ENCODE data around the gene SSMEM1.
"Not testable (repeated sequence)": the region's sequence is repeated elsewhere in the genome, so short reads cannot be mapped to it uniquely, and the experiment has no call there.

The SSMEM1 gene

DNA sequence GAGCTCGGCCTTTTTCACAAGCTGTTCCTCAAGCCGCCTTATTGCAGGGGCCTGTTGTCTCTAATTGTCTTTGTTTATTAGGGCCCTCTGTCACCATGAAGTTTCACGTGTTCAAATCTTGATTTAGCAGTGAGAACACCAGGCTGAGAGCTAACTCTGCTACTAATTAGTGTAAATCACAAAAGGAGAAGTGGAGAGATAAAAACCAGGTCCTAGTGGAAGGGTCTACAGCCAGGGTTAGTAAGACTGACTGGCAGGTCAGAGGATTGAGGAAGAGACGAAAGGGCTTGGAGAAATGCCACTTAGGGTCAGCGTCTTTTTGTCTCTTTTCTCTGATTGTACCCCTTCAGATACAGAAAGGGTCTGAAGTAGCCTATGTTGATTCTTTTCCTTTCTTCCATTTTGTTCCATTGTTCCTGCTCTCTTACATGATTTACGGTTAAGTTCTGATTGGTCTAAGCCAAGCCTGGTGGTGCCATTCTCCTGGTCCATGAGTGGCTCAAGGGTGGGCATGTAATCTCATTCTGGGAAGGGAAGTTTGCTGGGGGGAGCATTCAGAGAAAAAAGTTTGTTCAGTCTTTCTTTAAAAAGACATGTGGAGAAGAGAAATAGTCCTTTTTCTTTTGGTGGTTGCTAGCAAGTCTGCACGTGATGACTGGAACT, 21.3 kb downstream of the SSMEM1 start:
- H3K9me3 ChIP-seq (ENCODE audit: low read depth, low read length): no peaks in the 10 kb centered on the region
- no peak overlapping the region for H3K4me3 ChIP-seq
- H3K27ac ChIP-seq: no peak overlapping the region
- TF ChIP-seq FOXP2 (optimal IDR thresholded peaks at IDR 0.05; ENCODE audit: control extremely low read depth, extremely low read length, insufficient read depth): no peak
- TF ChIP-seq EZH2 (IDR thresholded peaks at IDR 0.05): no peak
- TF ChIP-seq POLR2AphosphoS5 (IDR thresholded peaks at IDR 0.05; ENCODE audit: borderline replicate concordance, low read depth, low read length): no peak
- no peak for DNase-seq (ENCODE audit: low read depth, low spot score)
- no peaks in the 10 kb centered on the region for H3K36me3 ChIP-seq (ENCODE audit: insufficient read depth, low read length)
- H3K9ac ChIP-seq (ENCODE audit: insufficient read length): no peak overlapping the region

DNA sequence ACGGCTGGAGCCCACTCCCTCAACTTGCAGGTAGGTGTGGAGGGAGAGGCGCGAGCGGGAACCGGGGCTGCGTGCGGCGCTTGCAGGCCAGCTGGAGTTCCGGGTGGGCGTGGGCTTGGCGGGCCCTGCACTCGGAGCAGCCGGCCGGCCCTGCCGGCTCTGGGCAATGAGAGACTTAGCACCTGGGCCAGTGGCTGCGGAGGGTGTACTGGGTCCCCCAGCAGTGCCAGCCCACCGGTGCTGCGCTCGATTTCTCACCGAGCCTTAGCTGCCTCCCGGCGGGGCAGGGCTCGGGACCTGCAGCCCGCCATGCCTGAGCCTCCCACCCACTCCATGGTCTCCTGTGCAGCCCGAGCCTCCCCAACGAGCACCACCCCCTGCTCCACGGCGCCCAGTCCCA, 22.3 kb downstream of the SSMEM1 start:
- H3K36me3 ChIP-seq (ENCODE audit: insufficient read depth, low read length); H3K9ac ChIP-seq (ENCODE audit: insufficient read length); H3K9me3 ChIP-seq (ENCODE audit: low read depth, low read length); DNase-seq (ENCODE audit: low read depth, low spot score); H3K27ac ChIP-seq; H3K4me3 ChIP-seq: not testable (repeated sequence)

DNA sequence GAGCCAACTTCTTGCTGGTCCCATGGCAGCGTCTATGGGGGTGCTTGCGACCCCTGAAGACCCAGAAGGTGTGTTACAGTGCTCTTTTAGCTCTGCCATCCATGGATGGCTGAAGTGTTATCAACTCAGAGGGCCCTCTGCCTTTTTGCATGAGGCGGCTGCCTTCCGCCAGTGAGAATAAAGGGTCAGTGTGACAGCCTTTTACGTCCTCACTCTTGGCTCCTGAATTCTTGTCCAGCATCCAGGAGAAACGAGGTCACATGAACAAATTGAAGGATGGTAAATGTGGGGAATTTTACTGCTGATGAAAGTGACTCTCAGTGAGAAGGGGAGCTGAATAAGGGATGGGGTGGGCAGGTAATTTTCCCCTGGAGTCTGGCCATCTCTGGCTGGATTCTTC, 24.1 kb downstream of the SSMEM1 start:
- Histone ChIP-seq H3K4me3 (no peak overlapping the region), H3K9ac (ENCODE audit: insufficient read length) (no peak overlapping the region), H3K9me3 (ENCODE audit: low read depth, low read length) (no peaks in the 10 kb centered on the region), H3K27ac (no peak overlapping the region), H3K36me3 (ENCODE audit: insufficient read depth, low read length) (no peaks in the 10 kb centered on the region)
- TF ChIP-seq FOXP2 (optimal IDR thresholded peaks at IDR 0.05; ENCODE audit: control extremely low read depth, extremely low read length, insufficient read depth) (no peak), POLR2AphosphoS5 (IDR thresholded peaks at IDR 0.05; ENCODE audit: borderline replicate concordance, low read depth, low read length) (no peak)
- no peak for DNase-seq (ENCODE audit: low read depth, low spot score)

DNA sequence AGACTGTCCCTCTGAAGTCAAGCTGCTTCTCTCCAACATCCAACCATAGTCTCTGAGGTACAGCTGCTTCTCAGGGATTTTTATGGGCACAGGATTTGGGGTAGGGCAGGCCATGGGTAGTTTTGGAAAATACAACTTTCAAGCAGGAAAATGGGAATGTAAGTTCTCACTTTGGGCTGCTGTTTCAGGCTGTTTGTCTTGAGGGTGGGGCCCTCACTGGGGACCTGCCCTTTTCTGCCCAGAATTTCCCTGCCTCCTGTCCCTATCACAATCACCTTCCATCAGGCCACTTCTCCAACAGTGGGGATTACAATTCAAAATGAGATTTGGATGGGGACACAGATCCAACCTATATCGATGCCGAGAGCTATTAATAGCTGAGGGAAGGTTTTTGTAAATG, 24.5 kb downstream of the SSMEM1 start:
- Histone ChIP-seq H3K27ac (no peak overlapping the region), H3K9ac (ENCODE audit: insufficient read length) (no peak overlapping the region), H3K36me3 (ENCODE audit: insufficient read depth, low read length) (no peaks in the 10 kb centered on the region), H3K4me3 (no peak overlapping the region), H3K9me3 (ENCODE audit: low read depth, low read length) (no peaks in the 10 kb centered on the region)
- DNase-seq (ENCODE audit: low read depth, low spot score): no peak
- TF ChIP-seq EZH2 (IDR thresholded peaks at IDR 0.05): no peak
- no peak for TF ChIP-seq POLR2AphosphoS5 (IDR thresholded peaks at IDR 0.05; ENCODE audit: borderline replicate concordance, low read depth, low read length)
- TF ChIP-seq FOXP2 (optimal IDR thresholded peaks at IDR 0.05; ENCODE audit: control extremely low read depth, extremely low read length, insufficient read depth): no peak

DNA sequence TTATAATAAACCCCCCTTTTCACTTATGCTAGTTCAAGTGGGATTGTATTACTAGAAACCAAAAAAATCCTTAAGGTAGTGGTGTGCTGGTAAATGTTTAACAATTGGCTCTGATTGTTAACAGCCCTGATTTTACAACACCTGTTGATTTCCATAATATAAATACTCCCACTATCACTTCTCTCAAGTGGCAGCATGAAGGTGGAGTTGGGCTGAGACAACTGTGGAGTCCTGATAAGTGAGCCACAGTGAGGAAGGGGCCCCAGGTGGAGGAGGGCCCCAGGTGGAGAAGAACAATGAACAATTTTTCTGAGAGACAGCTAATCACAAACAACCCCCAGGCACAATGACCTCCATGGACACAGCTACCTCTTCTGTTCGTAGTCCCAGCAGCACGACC, 26.4 kb downstream of the SSMEM1 start:
- Histone ChIP-seq H3K9ac (ENCODE audit: insufficient read length) (no peak overlapping the region), H3K9me3 (ENCODE audit: low read depth, low read length) (no peaks in the 10 kb centered on the region), H3K36me3 (ENCODE audit: insufficient read depth, low read length) (no peaks in the 10 kb centered on the region), H3K27ac (no peak overlapping the region), H3K4me3 (no peak overlapping the region)
- TF ChIP-seq EZH2 (IDR thresholded peaks at IDR 0.05): no peak
- no peak for TF ChIP-seq POLR2AphosphoS5 (IDR thresholded peaks at IDR 0.05; ENCODE audit: borderline replicate concordance, low read depth, low read length)
- TF ChIP-seq FOXP2 (optimal IDR thresholded peaks at IDR 0.05; ENCODE audit: control extremely low read depth, extremely low read length, insufficient read depth): no peak
- DNase-seq (ENCODE audit: low read depth, low spot score): no peak

DNA sequence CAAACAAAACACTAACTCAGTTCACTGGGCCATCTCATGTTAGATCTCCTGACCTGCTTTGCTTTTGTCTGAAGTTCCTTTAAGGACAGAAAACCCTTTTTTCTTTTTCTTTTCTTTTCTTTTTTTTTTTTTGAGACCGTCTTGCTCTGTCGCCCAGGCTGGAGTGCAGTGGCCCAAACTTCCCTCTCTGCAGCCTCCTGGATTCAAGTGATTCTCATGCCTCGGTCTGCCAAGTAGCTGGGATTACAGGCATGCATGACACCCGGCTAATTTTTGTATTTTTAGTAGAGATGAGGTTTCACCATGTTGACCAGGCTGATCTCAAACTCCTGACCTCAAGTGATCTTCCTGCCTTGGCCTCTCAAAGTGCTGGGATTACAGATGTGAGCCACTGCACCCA, 28.7 kb downstream of the SSMEM1 start:
- not testable (repeated sequence) for H3K27ac ChIP-seq; H3K36me3 ChIP-seq (ENCODE audit: insufficient read depth, low read length); H3K4me3 ChIP-seq; DNase-seq (ENCODE audit: low read depth, low spot score); H3K9ac ChIP-seq (ENCODE audit: insufficient read length); H3K9me3 ChIP-seq (ENCODE audit: low read depth, low read length)

DNA sequence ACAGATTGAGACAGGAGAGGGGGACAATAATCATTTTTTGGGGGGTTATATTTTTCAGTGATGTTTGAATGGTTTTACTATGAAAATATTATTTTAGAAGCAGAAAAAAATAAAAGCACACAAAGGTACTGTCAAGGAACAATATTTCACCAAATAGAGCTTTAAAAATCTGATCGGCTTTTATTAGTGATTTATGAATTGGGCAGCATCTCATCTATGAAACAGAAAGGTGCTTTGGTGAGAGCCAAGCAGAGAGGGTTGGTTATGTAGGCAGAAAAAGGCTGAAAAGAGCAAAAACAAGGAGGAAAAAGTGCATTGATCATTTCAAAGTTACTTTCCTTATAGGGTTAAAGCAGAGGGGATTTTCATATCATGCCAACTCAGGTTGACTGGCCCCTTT, 32.6 kb downstream of the SSMEM1 start:
- no peaks in the 10 kb centered on the region for H3K36me3 ChIP-seq (ENCODE audit: insufficient read depth, low read length)
- no peaks in the 10 kb centered on the region for H3K9me3 ChIP-seq (ENCODE audit: low read depth, low read length)
- no peak overlapping the region for H3K9ac ChIP-seq (ENCODE audit: insufficient read length)
- TF ChIP-seq EZH2 (IDR thresholded peaks at IDR 0.05): no peak
- no peak for TF ChIP-seq FOXP2 (optimal IDR thresholded peaks at IDR 0.05; ENCODE audit: control extremely low read depth, extremely low read length, insufficient read depth)
- no peak for TF ChIP-seq POLR2AphosphoS5 (IDR thresholded peaks at IDR 0.05; ENCODE audit: borderline replicate concordance, low read depth, low read length)
- no peak overlapping the region for H3K27ac ChIP-seq
- DNase-seq (ENCODE audit: low read depth, low spot score): no peak
- H3K4me3 ChIP-seq: no peak overlapping the region

DNA sequence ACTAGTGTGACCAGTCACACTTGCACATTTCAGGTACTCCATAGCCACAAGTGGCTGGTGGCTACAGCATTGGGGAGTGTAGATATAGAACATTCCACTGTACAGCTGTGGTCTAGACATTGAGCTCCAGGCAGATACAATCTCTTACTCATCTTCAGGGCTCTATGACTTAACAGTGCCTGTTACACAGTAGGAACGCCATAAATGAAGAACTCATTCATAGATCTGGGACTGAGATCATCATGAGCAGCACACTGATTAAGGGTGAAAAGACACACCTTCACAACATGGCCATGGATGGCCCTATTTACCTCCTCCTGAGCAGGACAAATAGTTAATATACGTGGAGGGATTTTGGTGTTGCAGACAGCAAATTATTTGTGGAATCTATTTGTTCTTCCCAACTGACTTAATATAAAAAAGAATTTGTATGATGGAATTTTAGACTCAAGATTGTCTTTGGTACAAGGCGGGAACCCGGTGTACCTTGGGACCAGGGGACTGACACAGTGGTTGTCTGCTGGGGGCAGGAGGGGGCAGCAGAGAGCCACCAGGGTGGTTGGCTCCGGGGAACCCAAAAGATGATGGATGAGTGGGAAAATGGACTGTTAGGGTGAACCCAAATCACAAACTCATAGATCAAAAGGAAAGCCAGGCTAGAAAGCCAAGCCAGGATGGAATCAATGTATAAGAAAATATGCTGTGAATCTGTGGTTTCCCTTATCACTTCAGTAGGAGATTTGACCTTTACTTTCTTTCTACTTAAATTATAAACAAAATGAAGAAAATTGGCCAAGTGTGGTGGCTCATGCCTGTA, 34.7 kb downstream of the SSMEM1 start:
- Histone ChIP-seq H3K9ac (ENCODE audit: insufficient read length) (no peak overlapping the region), H3K27ac (no peak overlapping the region), H3K4me3 (no peak overlapping the region), H3K36me3 (ENCODE audit: insufficient read depth, low read length) (no peaks in the 10 kb centered on the region), H3K9me3 (ENCODE audit: low read depth, low read length) (no peaks in the 10 kb centered on the region)
- TF ChIP-seq POLR2AphosphoS5 (IDR thresholded peaks at IDR 0.05; ENCODE audit: borderline replicate concordance, low read depth, low read length): no peak
- no peak for TF ChIP-seq EZH2 (IDR thresholded peaks at IDR 0.05)
- TF ChIP-seq FOXP2 (optimal IDR thresholded peaks at IDR 0.05; ENCODE audit: control extremely low read depth, extremely low read length, insufficient read depth): no peak
- DNase-seq (ENCODE audit: low read depth, low spot score): no peak

DNA sequence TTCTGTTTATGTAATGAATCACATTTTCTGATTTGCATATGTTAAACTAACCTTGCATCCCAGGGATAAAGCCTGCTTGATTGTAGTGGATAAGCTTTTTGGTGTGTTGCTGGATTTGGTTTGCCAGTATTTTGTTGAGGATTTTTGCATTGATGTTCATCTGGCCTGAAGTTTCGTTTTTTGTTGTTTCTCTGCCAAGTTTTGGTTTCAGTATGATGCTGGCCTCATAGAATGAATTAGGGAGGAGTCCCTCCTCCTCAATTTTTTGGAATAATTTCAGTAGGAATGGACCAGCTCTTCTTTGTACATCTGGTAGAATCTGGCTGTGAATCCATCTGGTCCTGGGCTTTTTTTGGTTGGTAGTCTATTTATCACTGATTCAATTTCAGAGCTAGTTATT, 35.8 kb downstream of the SSMEM1 start:
- H3K9ac ChIP-seq (ENCODE audit: insufficient read length); H3K4me3 ChIP-seq; DNase-seq (ENCODE audit: low read depth, low spot score); H3K9me3 ChIP-seq (ENCODE audit: low read depth, low read length); H3K27ac ChIP-seq; H3K36me3 ChIP-seq (ENCODE audit: insufficient read depth, low read length): not testable (repeated sequence)

DNA sequence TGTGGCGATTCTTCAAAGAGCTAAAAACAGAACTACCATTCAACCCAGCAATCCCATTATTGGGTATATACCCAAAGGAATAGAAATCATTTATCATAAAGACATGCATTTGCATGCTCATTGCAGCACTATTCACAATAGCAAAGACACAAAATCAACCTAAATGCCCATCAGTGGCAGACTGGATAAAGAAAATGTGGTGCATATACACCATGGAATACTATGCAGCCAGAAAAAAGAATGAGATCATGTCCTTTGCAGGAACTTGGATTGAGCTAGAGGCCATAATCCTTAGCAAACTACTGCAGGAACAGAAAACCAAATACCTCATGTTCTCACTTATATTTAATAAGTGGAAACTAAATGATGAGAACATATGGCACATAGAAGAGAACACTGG, 38.8 kb downstream of the SSMEM1 start:
- H3K4me3 ChIP-seq; H3K36me3 ChIP-seq (ENCODE audit: insufficient read depth, low read length); H3K27ac ChIP-seq; H3K9ac ChIP-seq (ENCODE audit: insufficient read length); H3K9me3 ChIP-seq (ENCODE audit: low read depth, low read length); DNase-seq (ENCODE audit: low read depth, low spot score): not testable (repeated sequence)

DNA sequence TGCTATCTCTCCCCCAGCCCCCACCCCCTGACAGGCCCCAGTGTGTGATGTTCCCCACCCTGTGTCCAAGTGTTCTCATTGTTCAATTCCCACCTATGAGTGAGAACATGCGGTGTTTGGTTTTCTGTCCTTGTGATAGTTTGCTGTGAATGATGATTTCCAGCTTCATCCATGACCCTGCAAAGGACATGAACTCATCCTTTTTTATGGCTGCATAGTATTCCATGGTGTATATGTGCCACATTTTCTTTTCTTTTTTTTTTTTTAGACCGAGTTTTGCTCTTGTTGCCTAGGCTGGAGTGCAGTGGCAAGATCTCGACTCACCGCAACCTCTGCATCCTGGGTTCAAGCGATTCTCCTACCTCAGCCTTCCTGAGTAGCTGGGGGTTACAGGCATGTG, 41.2 kb downstream of the SSMEM1 start:
- not testable (repeated sequence) for H3K4me3 ChIP-seq; H3K36me3 ChIP-seq (ENCODE audit: insufficient read depth, low read length); H3K27ac ChIP-seq; H3K9me3 ChIP-seq (ENCODE audit: low read depth, low read length); DNase-seq (ENCODE audit: low read depth, low spot score); H3K9ac ChIP-seq (ENCODE audit: insufficient read length)

DNA sequence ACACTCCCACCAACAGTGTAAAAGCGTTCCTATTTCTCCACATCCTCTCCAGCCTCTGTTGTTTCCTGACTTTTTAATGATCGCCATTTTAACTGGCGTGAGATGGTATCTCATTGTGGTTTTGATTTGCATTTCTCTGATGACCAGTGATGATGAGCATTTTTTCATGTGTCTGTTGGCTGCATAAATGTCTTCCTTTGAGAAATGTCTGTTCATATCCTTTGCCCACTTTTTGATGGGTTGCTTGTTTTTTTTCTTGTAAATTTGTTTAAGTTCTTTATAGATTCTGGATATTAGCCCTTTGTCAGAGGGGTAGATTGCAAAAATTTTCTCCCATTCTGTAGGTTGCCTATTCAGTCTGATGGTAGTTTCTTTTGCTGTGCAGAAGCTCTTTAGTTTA, 42.0 kb downstream of the SSMEM1 start:
- not testable (repeated sequence) for H3K9ac ChIP-seq (ENCODE audit: insufficient read length); H3K36me3 ChIP-seq (ENCODE audit: insufficient read depth, low read length); DNase-seq (ENCODE audit: low read depth, low spot score); H3K4me3 ChIP-seq; H3K27ac ChIP-seq; H3K9me3 ChIP-seq (ENCODE audit: low read depth, low read length)

Measured in SK-N-MC (cell line).